Fibroblast of lung (primary cell): Measurements from ENCODE around the gene ZNF577. TPM values are rescaled to one million over a fixed set of nuclear protein-coding genes. Genes with fewer than 3 reads are reported as not detected.
"Not testable (repeated sequence)": the region's sequence is repeated elsewhere in the genome, so short reads cannot be mapped to it uniquely, and the experiment has no call there.

ENCODE experiments used
- DNase-seq, 2 donors: peaks; one replicate each; pipeline versions ENCODE4 v3.0.0 to v3.0.0-alpha.2; 2010; ENCODE audit warnings: low read depth in 2 of 2
- H2AFZ ChIP-seq: 2 replicates; pipeline ENCODE4 v1.5.1; 2012; ENCODE audit warnings: low read length, control low read depth, inconsistent platforms
- H3K27ac ChIP-seq: 2 replicates; pipeline ENCODE4 v1.5.1; 2011; ENCODE audit warnings: low read length, control low read depth; ENCODE audit not compliant: insufficient read depth
- H3K27me3 ChIP-seq: 2 replicates; pipeline ENCODE4 v1.5.1; 2011; ENCODE audit warnings: mild to moderate bottlenecking, low read length; ENCODE audit not compliant: control insufficient read depth, insufficient read depth
- H3K36me3 ChIP-seq: 2 replicates; pipeline ENCODE4 v1.5.1; 2011; ENCODE audit warnings: low read length; ENCODE audit not compliant: control insufficient read depth, insufficient read depth
- H3K4me1 ChIP-seq: 2 replicates; pipeline ENCODE4 v1.5.1; 2011; ENCODE audit warnings: low read length; ENCODE audit not compliant: control insufficient read depth, insufficient read depth; ENCODE audit errors: extremely low read depth
- H3K4me2 ChIP-seq: 2 replicates; pipeline ENCODE4 v1.5.1; 2011; ENCODE audit warnings: low read length, control low read depth; ENCODE audit not compliant: insufficient read depth; ENCODE audit errors: extremely low read depth
- H3K4me3 ChIP-seq, 4 experiments: fragments of 200-600 bp in 1 of 4; sonication (generic) in 1 of 4; replicated peaks in 1 of 4; 2 replicates each; pipeline ENCODE4 v1.5.1; 2011 to 2016; ENCODE audit warnings: low read length in 4 of 4, low read depth in 3 of 4, mild to moderate bottlenecking in 3 of 4, control low read depth in 2 of 4, inconsistent platforms in 1 of 4, mixed read lengths in 1 of 4; ENCODE audit not compliant: insufficient read depth in 1 of 4; ENCODE audit errors: control extremely low read depth in 1 of 4
- H3K79me2 ChIP-seq: 2 replicates; pipeline ENCODE4 v1.5.1; 2012; ENCODE audit warnings: mild to moderate bottlenecking, low read length, inconsistent platforms; ENCODE audit not compliant: control insufficient read depth, insufficient read depth
- H3K9ac ChIP-seq: 2 replicates; pipeline ENCODE4 v1.5.1; 2011; ENCODE audit warnings: mild to moderate bottlenecking, low read length, control low read depth; ENCODE audit not compliant: insufficient read depth
- H3K9me3 ChIP-seq: 2 replicates; pipeline ENCODE4 v1.5.1; 2012; ENCODE audit warnings: low read depth, low read length; ENCODE audit not compliant: control insufficient read depth, insufficient read depth
- H4K20me1 ChIP-seq: 2 replicates; pipeline ENCODE4 v1.5.1; 2011; ENCODE audit warnings: low read length; ENCODE audit not compliant: control insufficient read depth, insufficient read depth; ENCODE audit errors: extremely low read depth
- CTCF ChIP-seq, 2 donors: IDR thresholded peaks in 1 of 2; conservative IDR thresholded peaks in 1 of 2; 1 replicate in 1 of 2; 2 replicates in 1 of 2; pipeline ENCODE4 v1.5.1; 2011 to 2012; ENCODE audit warnings: low read length in 2 of 2, control low read depth in 1 of 2, inconsistent platforms in 1 of 2, low read depth in 1 of 2, mild to moderate bottlenecking in 1 of 2
- EZH2 ChIP-seq: IDR thresholded peaks from 2 replicates; pipeline ENCODE4 v1.5.1; 2012; ENCODE audit warnings: low read length, control low read depth, mild to moderate bottlenecking; ENCODE audit errors: missing control alignments
- polyA plus RNA-seq, 2 donors: library from polyadenylated mRNA; depleted of rRNA in 1 of 2; stranded (reverse) in 1 of 2; unstranded in 1 of 2; fragments of >200 nt; gene quantifications; 2 replicates each; pipeline ENCODE4 v1.2.1, GENCODE V29; 2011 to 2012; ENCODE audit warnings: missing spikeins in 1 of 2
- total RNA-seq: library from RNA; depleted of rRNA; stranded (reverse); fragments of >200 nt; gene quantifications from 2 replicates; pipeline ENCODE4 v1.2.1, GENCODE V29; 2014

ZNF577 gene
- total and polyA plus RNA-seq, 2 donors (not counting 1 experiment from before 2014, with no cell fraction given): 4.1 to 8.9 TPM

DNA sequence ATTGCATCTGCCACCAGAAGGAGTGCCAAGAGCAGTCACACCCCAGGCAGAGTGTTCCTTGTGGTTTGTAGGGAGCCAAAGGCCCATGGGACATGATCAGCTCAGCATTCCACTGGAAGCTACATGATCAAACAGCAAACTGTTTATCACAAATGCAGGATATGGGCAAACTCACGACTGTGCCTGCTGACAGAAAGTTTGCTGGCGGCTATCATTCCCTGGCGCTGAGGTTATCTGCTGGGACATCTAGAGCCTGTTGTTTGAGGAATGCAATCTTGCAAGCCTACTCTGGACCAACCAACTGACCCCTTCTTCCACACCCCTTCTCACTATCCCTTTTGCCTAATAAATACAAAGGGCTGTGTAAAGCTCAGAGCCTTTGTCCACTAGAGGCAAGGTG is 31.9 kb upstream of the ZNF577 start:
- DNase-seq: no peak
- no peaks in the 10 kb centered on the region for H3K36me3 ChIP-seq
- H3K4me3 ChIP-seq: no peak overlapping the region
- no peaks in the 10 kb centered on the region for H4K20me1 ChIP-seq
- no peak overlapping the region for H3K27ac ChIP-seq
- TF ChIP-seq EZH2 (no peak), CTCF (conservative IDR thresholded peaks at IDR 0.05 in 1 of 2, IDR thresholded peaks at IDR 0.05 in 1 of 2; ENCODE audit: low read depth in 1 of 2, low read length in 2 of 2) (no peak)
- H3K27me3 ChIP-seq: no peaks in the 10 kb centered on the region
- H2AFZ ChIP-seq: no peak overlapping the region
- peaks cover 1% of the 10 kb centered on the region for H3K9me3 ChIP-seq
- H3K4me1 ChIP-seq: no peaks in the 10 kb centered on the region
- H3K4me2 ChIP-seq: no peak overlapping the region
- no peaks in the 10 kb centered on the region for H3K79me2 ChIP-seq
- no peak overlapping the region for H3K9ac ChIP-seq

GRCh38 chr19:51916167-51916566 is 28.4 kb upstream of the ZNF577 start:
- no peak for DNase-seq
- Histone ChIP-seq H3K79me2 (no peaks in the 10 kb centered on the region), H3K9me3 (no peaks in the 10 kb centered on the region), H3K4me3 (no peak overlapping the region), H2AFZ (no peak overlapping the region), H3K9ac (no peak overlapping the region), H3K36me3 (no peaks in the 10 kb centered on the region), H3K27ac (no peak overlapping the region), H3K4me2 (no peak overlapping the region), H3K27me3 (no peaks in the 10 kb centered on the region), H4K20me1 (no peaks in the 10 kb centered on the region), H3K4me1 (no peaks in the 10 kb centered on the region)
- TF ChIP-seq EZH2 (no peak), CTCF (conservative IDR thresholded peaks at IDR 0.05 in 1 of 2, IDR thresholded peaks at IDR 0.05 in 1 of 2; ENCODE audit: low read depth in 1 of 2, low read length in 2 of 2) (no peak)

DNA sequence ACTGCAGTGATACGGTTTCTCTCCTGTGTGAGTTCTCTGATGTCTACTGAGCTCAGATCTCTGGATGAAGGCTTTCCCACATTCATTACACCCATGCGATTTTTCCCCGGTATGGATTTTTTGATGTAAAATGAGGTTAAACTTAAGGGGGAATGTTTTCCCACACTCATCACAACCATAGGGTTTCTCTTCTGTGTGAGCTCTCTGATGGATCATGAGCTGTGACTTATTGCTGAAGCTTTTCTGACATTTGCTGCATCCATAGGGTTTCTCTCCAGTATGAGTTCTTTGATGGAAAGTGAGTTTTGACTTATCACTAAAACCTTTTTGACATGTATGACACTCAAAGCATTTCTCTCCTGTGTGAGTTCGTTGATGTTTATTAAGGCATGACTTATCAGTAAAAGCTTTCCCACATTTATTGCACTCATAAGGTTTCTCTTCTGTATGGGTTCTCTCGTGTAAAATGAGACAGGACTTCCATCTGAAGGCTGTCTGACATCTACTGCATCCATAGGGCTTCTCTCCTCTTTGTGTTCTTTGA is 27.6 kb upstream of the ZNF577 start:
- Histone ChIP-seq H3K36me3 (no peaks in the 10 kb centered on the region), H3K79me2 (no peaks in the 10 kb centered on the region), H3K4me3 (no peak overlapping the region), H3K4me1 (no peaks in the 10 kb centered on the region), H2AFZ (no peak overlapping the region), H3K27me3 (no peaks in the 10 kb centered on the region), H3K9ac (no peak overlapping the region), H3K4me2 (no peak overlapping the region), H4K20me1 (no peaks in the 10 kb centered on the region), H3K9me3 (no peaks in the 10 kb centered on the region), H3K27ac (no peak overlapping the region)
- DNase-seq: no peak
- TF ChIP-seq CTCF (conservative IDR thresholded peaks at IDR 0.05 in 1 of 2, IDR thresholded peaks at IDR 0.05 in 1 of 2; ENCODE audit: low read depth in 1 of 2, low read length in 2 of 2) (no peak), EZH2 (no peak)

DNA sequence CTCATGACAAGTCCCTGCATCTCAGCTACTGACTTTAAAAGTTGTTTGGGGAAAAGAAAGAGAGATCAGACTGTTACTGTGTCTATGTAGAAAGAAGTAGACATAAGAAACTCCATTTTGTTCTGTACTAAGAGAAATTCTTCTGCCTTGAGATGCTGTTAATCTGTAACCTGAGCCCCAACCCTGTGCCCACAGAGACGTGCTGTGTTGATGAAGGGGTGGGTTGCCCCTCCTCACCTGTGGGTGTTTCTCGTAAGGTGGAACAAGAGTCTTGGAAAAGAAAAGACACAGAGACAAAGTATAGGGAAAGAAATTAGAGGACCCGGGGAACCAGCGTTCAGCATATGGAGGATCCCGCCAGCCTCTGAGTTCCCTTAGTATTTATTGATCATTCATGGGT is 20.2 kb upstream of the ZNF577 start:
- H2AFZ ChIP-seq, H3K4me1 ChIP-seq, H3K27ac ChIP-seq, H4K20me1 ChIP-seq, H3K9me3 ChIP-seq, H3K9ac ChIP-seq, H3K79me2 ChIP-seq, H3K27me3 ChIP-seq, H3K4me2 ChIP-seq, H3K36me3 ChIP-seq, DNase-seq, H3K4me3 ChIP-seq: not testable (repeated sequence)

DNA sequence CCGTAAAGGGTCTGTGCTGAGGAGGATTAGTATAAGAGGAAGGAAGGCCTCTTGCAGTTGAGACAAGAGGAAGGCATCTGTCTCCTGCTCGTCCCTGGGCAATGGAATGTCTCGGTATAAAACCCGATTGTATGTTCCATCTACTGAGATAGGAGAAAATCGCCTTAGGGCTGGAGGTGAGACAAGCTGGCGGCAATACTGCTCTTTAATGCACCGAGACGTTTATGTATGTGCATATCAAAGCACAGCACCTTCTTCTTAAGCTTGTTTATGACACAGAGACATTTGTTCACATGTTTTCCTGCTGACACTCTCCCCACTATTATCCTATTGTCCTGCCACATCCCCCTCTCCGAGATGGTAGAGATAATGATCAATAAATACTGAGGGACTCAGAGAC is 18.4 kb upstream of the ZNF577 start:
- H3K27ac ChIP-seq, H3K4me3 ChIP-seq, DNase-seq, H2AFZ ChIP-seq, H3K36me3 ChIP-seq, H3K4me2 ChIP-seq, H3K9ac ChIP-seq, H4K20me1 ChIP-seq, H3K27me3 ChIP-seq, H3K9me3 ChIP-seq, H3K4me1 ChIP-seq: not testable (repeated sequence)
- H3K79me2 ChIP-seq: peaks cover 15% of the 10 kb centered on the region
